ENCODE data around the gene ELOA. TPM values are rescaled to one million over a fixed set of nuclear protein-coding genes. Genes with fewer than 3 reads are reported as not detected.
A peak's percentile ranks its signal among the peaks of the same experiment; 100 is the strongest.

Gene ELOA
- total RNA-seq, 4 donors from 2014 or later = 9.7 to 35.7 (median 22.6) TPM

GRCh38 chr1:23736437-23737134 lies 6.7 kb upstream of the ELOA start:
- Histone ChIP-seq H3K4me3 (no peak overlapping the region), H3K4me1 (no peaks in the 10 kb centered on the region), H3K36me3 (no peaks in the 10 kb centered on the region), H3K27ac (no peak overlapping the region), H3K9me3 (no peaks in the 10 kb centered on the region), H3K27me3 (no peaks in the 10 kb centered on the region)
- DNase-seq = no peak
- intact Hi-C loops (cut with DNase I; ENCODE audit: low total_unique reads) = no loop called here
- TF ChIP-seq CTCF (IDR thresholded peaks at IDR 0.05) = no peak
- no peak for TF ChIP-seq POLR2A (IDR thresholded peaks at IDR 0.05)

- no peaks in the 10 kb centered on the region for H3K9me3 ChIP-seq
- intact Hi-C loops (cut with DNase I; ENCODE audit: low total_unique reads) = no loop called here
- no peak overlapping the region for H3K27ac ChIP-seq
- no peaks in the 10 kb centered on the region for H3K36me3 ChIP-seq
- H3K4me1 ChIP-seq = peaks cover 7% of the 10 kb centered on the region in 2 donors
- H3K4me3 ChIP-seq = no peak overlapping the region
- DNase-seq = no peak
- H3K27me3 ChIP-seq = no peaks in the 10 kb centered on the region
- TF ChIP-seq POLR2A (IDR thresholded peaks at IDR 0.05) = no peak
Measured at GRCh38 chr1:23741609-23742008, 1.7 kb upstream of the ELOA start.

- Histone ChIP-seq H3K27me3 (no peaks in the 10 kb centered on the region), H3K4me3 (peak overlapping the region; percentile 53 to 81), H3K9me3 (no peaks in the 10 kb centered on the region), H3K36me3 (no peaks in the 10 kb centered on the region), H3K27ac (peak overlapping the region; percentile 71 to 88), H3K4me1 (peaks cover 7% of the 10 kb centered on the region in 2 donors)
- TF ChIP-seq POLR2A (IDR thresholded peaks at IDR 0.05) = no peak
- no peak for TF ChIP-seq CTCF (IDR thresholded peaks at IDR 0.05)
- DNase-seq = no peak
- intact Hi-C loops (cut with DNase I; ENCODE audit: low total_unique reads) = no loop called here
Measured at GRCh38 chr1:23742670-23743286, 493 bp upstream of the ELOA start.

GRCh38 chr1:23745515-23745914 lies 2.2 kb downstream of the ELOA start:
- Histone ChIP-seq H3K36me3 (no peaks in the 10 kb centered on the region), H3K4me1 (peaks cover 7% of the 10 kb centered on the region in 2 donors), H3K9me3 (no peaks in the 10 kb centered on the region), H3K4me3 (no peak overlapping the region), H3K27ac (no peak overlapping the region), H3K27me3 (no peaks in the 10 kb centered on the region)
- no peak for DNase-seq
- intact Hi-C loops (cut with DNase I; ENCODE audit: low total_unique reads) = no loop called here
- TF ChIP-seq CTCF (IDR thresholded peaks at IDR 0.05) (no peak), POLR2A (IDR thresholded peaks at IDR 0.05) (no peak)

GRCh38 chr1:23748016-23748415 lies 4.7 kb downstream of the ELOA start:
- Histone ChIP-seq H3K9me3 (no peaks in the 10 kb centered on the region), H3K4me3 (no peak overlapping the region), H3K4me1 (peaks cover 7% of the 10 kb centered on the region in 2 donors), H3K27ac (no peak overlapping the region), H3K27me3 (no peaks in the 10 kb centered on the region), H3K36me3 (no peaks in the 10 kb centered on the region)
- TF ChIP-seq POLR2A (IDR thresholded peaks at IDR 0.05) (no peak), CTCF (IDR thresholded peaks at IDR 0.05) (no peak)
- intact Hi-C loops (cut with DNase I; ENCODE audit: low total_unique reads) = no loop called here
- no peak for DNase-seq
